Measurements from ENCODE around the gene CIDEC.

DNA sequence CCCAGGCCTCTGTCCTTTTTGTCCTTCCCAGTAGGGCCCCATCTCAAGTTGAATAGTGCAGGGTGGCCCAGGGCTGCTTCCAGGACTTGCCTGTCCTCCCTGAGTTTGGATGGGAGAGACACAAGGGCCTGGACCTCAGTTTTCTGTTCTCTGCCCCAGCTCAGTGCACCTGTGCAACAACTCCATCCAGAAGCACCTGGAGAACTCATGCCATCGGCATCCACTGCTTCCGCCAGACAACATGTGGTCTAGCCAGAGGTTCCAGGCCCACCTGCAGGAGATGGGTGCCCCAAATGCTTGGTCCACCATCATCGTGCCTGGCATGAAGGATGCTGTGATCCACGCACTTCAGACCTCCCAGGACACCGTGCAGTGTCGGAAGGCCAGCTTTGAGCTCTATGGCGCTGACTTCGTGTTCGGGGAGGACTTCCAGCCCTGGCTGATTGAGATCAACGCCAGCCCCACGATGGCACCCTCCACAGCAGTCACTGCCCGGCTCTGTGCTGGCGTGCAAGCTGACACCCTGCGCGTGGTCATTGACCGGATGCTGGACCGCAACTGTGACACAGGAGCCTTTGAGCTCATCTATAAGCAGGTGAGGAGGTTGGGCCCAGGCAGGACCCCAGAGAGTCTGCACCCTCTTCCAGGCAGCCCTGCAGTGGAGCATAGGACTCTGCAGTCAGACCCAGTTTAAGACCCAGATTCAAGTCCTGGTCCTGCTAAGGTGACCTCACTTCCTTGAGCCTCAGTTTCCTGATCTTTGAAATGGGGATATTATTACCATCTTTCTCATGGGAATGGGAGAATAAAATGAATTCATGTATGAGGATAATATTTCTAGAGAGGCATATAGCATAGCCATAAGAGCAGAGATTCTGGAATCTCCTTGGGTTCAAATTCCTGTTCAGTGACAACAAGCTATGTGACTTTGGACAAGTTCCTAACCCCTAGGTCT lies 51.0 kb downstream of the CIDEC start:
- no peak for TF ChIP-seq CTCF (IDR thresholded peaks at IDR 0.05; ENCODE audit: insufficient read depth, low read length, poor library complexity, severe bottlenecking)
- TF ChIP-seq EZH2phosphoT487 (conservative IDR thresholded peaks at IDR 0.05; ENCODE audit: low read length) = no peak
